ENCODE measurements around the gene MAMLD1. TPM values are rescaled to one million over a fixed set of nuclear protein-coding genes. Genes with fewer than 3 reads are reported as not detected.
A peak's percentile ranks its signal among the peaks of the same experiment; 100 is the strongest.

Gene MAMLD1
- total RNA-seq, 1 donor from 2014 or later, result 2.8 TPM

DNA sequence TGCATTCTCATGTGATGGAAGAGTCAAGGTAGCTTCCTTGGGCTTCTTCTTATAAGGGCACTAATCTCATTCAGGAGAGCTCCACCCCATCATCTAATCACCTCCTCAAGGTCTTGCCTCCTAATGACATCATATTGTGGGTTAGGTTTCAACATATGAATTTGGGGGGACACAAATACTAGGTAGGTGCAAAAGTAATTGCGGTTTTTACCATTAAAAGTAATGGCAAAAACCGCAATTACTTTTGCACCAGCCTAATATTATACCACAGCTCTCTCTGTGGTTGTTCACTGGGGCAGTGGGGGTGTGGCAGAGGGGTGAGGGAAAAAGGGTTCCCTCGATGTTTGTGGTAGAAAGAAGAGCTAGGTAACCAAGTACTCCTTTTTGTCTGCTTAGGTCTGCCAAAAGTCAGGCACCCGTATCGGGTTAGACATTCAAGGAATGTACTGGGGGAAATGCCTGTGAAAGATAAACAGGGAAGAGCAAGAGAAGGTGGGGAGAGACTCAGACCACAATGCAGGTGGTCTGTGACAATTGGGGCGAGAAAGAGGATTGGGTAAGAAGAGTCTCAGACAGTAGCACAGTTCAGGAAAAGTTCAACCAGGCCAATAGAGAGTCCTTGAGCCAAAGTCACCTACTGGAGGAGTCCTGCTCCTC lies 126.4 kb downstream of the MAMLD1 start:
- Mint-ChIP-seq H3K27me3 (ENCODE audit: unreplicated experiment) (peaks cover 3% of the 10 kb centered on the region), H3K27ac (ENCODE audit: unreplicated experiment) (no peak overlapping the region), H3K4me3 (ENCODE audit: unreplicated experiment) (no peak overlapping the region), H3K4me1 (ENCODE audit: unreplicated experiment) (no peaks in the 10 kb centered on the region), H3K36me3 (ENCODE audit: low read depth, unreplicated experiment) (no peaks in the 10 kb centered on the region), H3K9me3 (ENCODE audit: unreplicated experiment) (no peaks in the 10 kb centered on the region)
- DNase-seq (ENCODE audit: low spot score), result no peak
- TF ChIP-seq, protein P1, sequence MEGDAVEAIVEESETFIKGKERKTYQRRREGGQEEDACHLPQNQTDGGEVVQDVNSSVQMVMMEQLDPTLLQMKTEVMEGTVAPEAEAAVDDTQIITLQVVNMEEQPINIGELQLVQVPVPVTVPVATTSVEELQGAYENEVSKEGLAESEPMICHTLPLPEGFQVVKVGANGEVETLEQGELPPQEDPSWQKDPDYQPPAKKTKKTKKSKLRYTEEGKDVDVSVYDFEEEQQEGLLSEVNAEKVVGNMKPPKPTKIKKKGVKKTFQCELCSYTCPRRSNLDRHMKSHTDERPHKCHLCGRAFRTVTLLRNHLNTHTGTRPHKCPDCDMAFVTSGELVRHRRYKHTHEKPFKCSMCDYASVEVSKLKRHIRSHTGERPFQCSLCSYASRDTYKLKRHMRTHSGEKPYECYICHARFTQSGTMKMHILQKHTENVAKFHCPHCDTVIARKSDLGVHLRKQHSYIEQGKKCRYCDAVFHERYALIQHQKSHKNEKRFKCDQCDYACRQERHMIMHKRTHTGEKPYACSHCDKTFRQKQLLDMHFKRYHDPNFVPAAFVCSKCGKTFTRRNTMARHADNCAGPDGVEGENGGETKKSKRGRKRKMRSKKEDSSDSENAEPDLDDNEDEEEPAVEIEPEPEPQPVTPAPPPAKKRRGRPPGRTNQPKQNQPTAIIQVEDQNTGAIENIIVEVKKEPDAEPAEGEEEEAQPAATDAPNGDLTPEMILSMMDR (IDR thresholded peaks at IDR 0.05; ENCODE audit: unreplicated experiment), result no peak

DNA sequence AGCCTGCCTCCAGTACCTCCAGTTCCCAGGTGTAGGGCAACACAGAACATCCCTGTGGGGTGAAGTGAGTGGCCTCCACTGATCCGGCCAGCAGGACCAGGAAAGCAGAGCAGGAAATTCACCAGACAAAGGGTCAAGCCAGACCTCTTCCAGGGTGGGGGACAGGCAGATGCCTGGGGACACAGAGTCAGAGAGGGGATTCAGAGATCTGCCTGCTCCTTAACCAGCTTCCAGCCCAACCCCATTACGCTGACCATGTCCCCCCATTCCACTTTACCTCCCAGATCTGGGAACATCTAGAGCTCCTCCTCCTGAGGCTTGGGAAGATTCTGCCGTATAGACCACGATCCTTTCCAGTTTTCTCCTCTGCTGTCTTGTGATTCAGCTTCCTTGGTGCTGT lies 132.4 kb downstream of the MAMLD1 start:
- no peaks in the 10 kb centered on the region for H3K9me3 Mint-ChIP-seq (ENCODE audit: unreplicated experiment)
- no peaks in the 10 kb centered on the region for H3K27me3 Mint-ChIP-seq (ENCODE audit: unreplicated experiment)
- H3K27ac Mint-ChIP-seq (ENCODE audit: unreplicated experiment), result no peak overlapping the region
- no peaks in the 10 kb centered on the region for H3K36me3 Mint-ChIP-seq (ENCODE audit: low read depth, unreplicated experiment)
- no peaks in the 10 kb centered on the region for H3K4me1 Mint-ChIP-seq (ENCODE audit: unreplicated experiment)
- no peak overlapping the region for H3K4me3 Mint-ChIP-seq (ENCODE audit: unreplicated experiment)
- TF ChIP-seq, protein P1 (IDR thresholded peaks at IDR 0.05; ENCODE audit: unreplicated experiment), result no peak
- DNase-seq (ENCODE audit: low spot score), result no peak

DNA sequence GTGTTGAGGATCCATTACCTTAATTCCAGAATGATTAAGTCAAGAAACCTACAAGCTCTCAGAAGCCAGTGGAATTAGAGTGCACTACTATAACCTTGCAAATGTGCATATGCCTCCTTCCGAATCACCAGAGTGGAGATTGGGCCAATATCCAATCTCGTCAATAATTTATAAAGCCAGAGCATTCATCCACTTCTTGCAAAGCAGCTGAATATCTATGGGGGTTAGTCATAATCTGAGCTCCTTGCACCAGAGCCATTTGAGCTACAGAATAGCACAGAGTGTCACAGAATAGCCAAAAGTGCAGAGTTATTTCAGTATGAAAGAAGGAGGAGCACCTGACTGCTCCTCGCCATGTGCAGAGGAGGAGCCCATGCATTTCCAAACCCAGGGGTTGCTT lies 136.1 kb downstream of the MAMLD1 start:
- TF ChIP-seq, protein P1 (IDR thresholded peaks at IDR 0.05; ENCODE audit: unreplicated experiment), result no peak
- no peaks in the 10 kb centered on the region for H3K36me3 Mint-ChIP-seq (ENCODE audit: low read depth, unreplicated experiment)
- H3K27me3 Mint-ChIP-seq (ENCODE audit: unreplicated experiment), result no peaks in the 10 kb centered on the region
- peaks cover 5% of the 10 kb centered on the region for H3K4me1 Mint-ChIP-seq (ENCODE audit: unreplicated experiment)
- no peaks in the 10 kb centered on the region for H3K9me3 Mint-ChIP-seq (ENCODE audit: unreplicated experiment)
- DNase-seq (ENCODE audit: low spot score), result no peak
- no peak overlapping the region for H3K27ac Mint-ChIP-seq (ENCODE audit: unreplicated experiment)
- no peak overlapping the region for H3K4me3 Mint-ChIP-seq (ENCODE audit: unreplicated experiment)

DNA sequence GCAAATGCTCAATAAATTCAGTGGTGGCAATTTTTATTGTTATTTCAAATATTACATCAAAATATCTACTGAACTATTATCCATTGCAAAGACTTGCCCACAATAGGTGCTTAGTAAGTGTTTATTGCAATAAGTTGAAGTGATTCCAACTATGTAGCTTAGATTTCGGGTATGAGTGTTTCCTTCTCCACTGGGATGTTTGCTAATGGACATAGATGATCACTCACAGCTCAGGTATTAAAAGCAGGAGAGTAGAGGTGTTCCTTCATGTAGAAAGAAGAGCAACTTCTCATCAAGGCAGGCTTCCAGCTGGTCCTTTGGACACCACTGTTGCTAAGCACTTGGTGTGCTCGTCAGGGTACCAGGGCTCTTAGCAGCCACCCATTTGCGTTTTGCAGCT lies 139.0 kb downstream of the MAMLD1 start:
- Mint-ChIP-seq H3K4me1 (ENCODE audit: unreplicated experiment) (peaks cover 22% of the 10 kb centered on the region), H3K4me3 (ENCODE audit: unreplicated experiment) (no peak overlapping the region), H3K36me3 (ENCODE audit: low read depth, unreplicated experiment) (no peaks in the 10 kb centered on the region), H3K27ac (ENCODE audit: unreplicated experiment) (no peak overlapping the region), H3K9me3 (ENCODE audit: unreplicated experiment) (no peaks in the 10 kb centered on the region), H3K27me3 (ENCODE audit: unreplicated experiment) (peaks cover 4% of the 10 kb centered on the region)
- no peak for DNase-seq (ENCODE audit: low spot score)
- TF ChIP-seq, protein P1 (IDR thresholded peaks at IDR 0.05; ENCODE audit: unreplicated experiment), result no peak

DNA sequence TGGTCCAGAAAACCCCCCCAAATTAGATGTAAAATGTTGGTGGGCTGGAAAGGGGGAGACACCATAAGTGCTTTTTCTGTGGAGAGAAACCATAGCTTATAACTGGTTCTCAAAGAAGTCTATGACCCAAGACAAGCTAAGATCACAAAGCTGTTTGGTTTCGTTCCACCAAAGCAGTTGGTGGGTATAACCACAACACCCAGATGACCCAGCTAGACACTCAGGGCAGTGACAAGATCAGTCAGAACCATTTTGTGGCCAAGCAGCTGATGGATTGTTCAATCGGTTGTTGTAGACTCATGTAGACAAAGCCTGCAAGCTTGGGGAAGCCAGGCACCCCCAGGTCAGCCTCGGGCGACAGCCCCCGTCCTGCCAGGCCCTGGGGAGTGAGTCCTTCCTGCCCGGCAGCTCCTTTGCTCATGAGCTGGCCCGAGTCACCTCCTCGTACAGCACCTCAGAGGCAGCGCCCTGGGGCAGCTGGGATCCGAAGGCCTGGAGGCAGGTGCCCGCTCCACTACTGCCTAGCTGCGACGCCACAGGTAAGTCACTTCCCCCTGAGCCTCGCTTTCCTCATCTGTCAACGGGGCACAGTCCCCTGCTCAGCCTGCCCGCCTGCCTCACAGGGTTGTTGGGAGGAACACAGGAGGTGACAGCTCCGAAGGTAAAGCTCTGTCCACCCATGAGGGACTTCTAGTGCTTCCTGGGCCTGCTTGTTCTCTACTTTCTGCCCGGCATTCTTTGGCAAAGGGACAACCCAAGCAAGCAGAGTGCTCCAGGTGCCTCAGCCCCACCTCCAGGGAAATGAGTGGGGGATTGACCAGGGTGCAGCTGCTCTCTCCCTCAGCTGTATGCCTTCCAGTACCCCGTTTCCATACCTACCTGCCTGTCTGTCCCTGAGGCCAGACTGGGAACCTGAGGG lies 140.1 kb downstream of the MAMLD1 start:
- Mint-ChIP-seq H3K36me3 (ENCODE audit: low read depth, unreplicated experiment) (no peaks in the 10 kb centered on the region), H3K27ac (ENCODE audit: unreplicated experiment) (peak overlapping the region; percentile 61), H3K4me1 (ENCODE audit: unreplicated experiment) (peaks cover 27% of the 10 kb centered on the region), H3K9me3 (ENCODE audit: unreplicated experiment) (no peaks in the 10 kb centered on the region), H3K4me3 (ENCODE audit: unreplicated experiment) (no peak overlapping the region), H3K27me3 (ENCODE audit: unreplicated experiment) (peaks cover 5% of the 10 kb centered on the region)
- no peak for DNase-seq (ENCODE audit: low spot score)
- TF ChIP-seq, protein P1 (IDR thresholded peaks at IDR 0.05; ENCODE audit: unreplicated experiment), result no peak

Measured in endothelial cell (in vitro differentiated cells).